Measurements from ENCODE around the gene ASCC3. TPM values are rescaled to one million over a fixed set of nuclear protein-coding genes. Genes with fewer than 3 reads are reported as not detected.

The ASCC3 gene, protein sequence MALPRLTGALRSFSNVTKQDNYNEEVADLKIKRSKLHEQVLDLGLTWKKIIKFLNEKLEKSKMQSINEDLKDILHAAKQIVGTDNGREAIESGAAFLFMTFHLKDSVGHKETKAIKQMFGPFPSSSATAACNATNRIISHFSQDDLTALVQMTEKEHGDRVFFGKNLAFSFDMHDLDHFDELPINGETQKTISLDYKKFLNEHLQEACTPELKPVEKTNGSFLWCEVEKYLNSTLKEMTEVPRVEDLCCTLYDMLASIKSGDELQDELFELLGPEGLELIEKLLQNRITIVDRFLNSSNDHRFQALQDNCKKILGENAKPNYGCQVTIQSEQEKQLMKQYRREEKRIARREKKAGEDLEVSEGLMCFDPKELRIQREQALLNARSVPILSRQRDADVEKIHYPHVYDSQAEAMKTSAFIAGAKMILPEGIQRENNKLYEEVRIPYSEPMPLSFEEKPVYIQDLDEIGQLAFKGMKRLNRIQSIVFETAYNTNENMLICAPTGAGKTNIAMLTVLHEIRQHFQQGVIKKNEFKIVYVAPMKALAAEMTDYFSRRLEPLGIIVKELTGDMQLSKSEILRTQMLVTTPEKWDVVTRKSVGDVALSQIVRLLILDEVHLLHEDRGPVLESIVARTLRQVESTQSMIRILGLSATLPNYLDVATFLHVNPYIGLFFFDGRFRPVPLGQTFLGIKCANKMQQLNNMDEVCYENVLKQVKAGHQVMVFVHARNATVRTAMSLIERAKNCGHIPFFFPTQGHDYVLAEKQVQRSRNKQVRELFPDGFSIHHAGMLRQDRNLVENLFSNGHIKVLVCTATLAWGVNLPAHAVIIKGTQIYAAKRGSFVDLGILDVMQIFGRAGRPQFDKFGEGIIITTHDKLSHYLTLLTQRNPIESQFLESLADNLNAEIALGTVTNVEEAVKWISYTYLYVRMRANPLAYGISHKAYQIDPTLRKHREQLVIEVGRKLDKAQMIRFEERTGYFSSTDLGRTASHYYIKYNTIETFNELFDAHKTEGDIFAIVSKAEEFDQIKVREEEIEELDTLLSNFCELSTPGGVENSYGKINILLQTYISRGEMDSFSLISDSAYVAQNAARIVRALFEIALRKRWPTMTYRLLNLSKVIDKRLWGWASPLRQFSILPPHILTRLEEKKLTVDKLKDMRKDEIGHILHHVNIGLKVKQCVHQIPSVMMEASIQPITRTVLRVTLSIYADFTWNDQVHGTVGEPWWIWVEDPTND (N-terminal part only)
- 10 to 100 TPM; 37.9 to 38.3 TPM for total RNA-seq

DNA sequence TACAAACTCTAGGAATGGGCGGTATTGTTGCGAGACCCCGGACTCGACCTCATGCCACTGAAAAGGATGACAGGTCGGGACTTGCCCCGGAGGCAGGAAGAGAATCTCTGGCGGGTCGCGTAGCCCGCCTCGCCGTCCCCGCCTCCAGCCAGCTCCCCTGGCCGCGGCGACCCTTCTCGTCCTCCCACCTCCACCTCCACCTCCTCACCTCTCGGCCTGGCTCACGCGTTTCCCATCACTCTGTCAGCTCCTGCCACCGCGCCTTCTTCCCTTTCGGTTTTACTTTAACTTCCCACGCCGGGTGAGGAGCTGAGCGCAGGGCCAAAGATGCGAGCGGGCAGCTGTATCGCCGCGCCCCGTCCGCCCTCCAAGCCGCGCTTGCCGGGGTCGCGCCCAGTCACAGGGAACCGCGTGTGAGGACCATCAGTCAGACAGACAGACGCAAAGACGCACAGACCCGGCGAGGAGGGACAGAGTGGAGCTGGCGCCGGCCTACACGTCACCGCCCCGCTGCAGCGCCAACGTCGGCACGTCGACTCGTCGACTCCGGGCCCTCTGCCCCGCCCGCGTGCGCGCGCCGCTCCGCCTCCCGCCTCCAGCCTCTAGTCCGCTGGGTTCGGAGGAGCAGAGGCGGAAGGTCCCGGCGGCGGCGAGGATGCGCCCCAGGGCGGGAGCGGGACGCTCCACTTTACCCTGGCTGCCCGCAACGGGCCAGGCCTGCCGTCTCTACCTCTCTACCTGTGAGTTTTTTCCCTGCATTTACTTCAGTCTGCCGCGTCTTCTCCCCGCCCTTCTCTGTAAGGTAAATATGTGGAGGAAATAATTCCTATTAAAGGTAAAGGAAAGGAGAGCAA is at the start of gene ASCC3:
Gene ASCC3, minus strand, starts transcription at position 477 of the 854 bp plus-strand sequence. CDS start 13,332 bp downstream, outside the sequence.

DNA sequence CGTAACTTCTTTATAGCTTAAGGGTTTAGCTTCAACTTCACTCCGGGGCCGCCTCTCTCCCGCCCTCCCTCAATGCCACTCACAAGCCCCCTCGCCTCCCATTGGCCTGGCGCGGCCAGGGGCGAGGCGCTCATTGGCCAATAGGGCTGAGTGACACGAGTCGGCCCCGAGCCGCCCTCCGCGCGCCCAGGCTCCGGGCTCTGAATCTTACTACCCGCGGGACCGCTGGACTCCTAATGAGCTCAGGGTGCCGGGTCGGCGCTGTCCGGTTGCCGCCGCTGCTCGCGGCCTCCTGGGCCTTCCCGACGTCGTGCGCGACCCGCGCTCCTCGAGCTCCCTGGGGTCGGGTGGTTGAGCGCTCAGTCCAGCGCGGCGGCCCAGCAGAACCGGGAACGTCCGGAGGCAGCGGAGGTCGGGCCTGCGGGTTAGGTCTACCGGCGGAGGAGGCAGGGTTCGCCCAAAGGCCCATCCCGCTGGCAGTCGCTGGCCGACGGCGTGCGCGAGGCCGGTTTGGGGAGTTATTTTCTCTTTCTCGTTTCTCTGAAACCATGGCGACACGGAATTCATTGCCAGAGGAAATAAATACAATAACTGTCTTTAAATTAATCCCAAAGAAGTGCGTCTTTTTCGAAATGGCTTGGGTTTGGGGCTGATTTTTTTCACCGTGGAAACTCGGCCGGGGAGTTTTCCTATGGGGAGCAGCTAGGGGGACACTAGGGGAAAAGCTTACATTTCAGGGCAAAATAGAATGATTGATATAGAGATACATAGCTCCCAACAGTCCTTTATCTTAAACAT is 416.0 kb downstream of the ASCC3 start, which contains the start of gene SIM1:
Gene SIM1, minus strand, starts transcription at position 19 of the 798 bp plus-strand sequence. CDS start 1,453 bp downstream, outside the sequence.

